ENCODE results near the gene CMIP. TPM values are rescaled to one million over a fixed set of nuclear protein-coding genes. Genes with fewer than 3 reads are reported as not detected.

The CMIP gene
- total RNA-seq, 1 donor from 2014 or later: 40.0 TPM

DNA sequence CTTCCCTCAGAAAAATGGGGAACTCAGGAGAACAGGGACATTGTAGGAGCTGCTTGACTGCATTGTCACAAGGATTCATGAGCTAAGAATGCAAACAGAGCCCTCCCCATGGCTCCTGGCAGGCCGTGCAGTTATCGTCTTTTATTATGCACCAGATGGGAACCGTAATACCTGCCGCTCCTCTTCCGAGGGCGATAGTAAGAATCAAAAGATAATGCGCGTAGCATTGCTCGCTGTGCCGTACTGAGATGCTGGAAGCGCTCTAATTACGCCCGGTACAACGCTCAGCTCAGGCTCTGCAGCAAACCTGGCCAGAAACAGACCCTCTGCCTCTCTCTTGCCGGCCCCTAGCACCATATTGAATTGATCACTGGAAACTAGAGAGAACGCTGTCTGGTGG is 247.4 kb downstream of the CMIP start:
- Mint-ChIP-seq H3K9me3 (no peaks in the 10 kb centered on the region), H3K4me3 (no peak overlapping the region), H3K27me3 (no peaks in the 10 kb centered on the region), H3K4me1 (peaks cover 13% of the 10 kb centered on the region), H3K36me3 (ENCODE audit: low read depth) (peaks cover 11% of the 10 kb centered on the region), H3K27ac (no peak overlapping the region)
- intact Hi-C loops (cut with micrococcal nuclease): no loop called here
- no peak for DNase-seq

DNA sequence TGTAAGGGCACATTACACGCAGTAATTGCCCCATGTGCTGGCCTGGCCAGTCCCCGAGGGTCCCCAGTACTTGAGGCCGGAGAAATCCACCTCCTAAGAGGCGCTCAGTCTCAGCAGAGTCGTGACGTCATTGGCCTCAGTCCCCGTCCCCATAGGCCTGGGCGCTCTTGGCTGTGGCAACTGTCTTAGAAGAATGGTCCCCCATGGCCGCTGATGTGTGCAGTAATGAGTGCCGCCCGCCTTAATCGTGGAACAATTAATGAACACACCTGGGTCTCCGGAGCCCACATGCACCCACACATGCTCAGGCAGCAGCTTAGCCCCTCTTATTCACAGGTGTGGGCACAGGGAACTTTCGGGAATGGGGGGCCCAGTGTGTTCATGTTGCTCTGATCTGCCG is 248.0 kb downstream of the CMIP start:
- intact Hi-C loops (cut with micrococcal nuclease): no loop called here
- peaks cover 13% of the 10 kb centered on the region for H3K36me3 Mint-ChIP-seq (ENCODE audit: low read depth)
- no peaks in the 10 kb centered on the region for H3K27me3 Mint-ChIP-seq
- no peak for DNase-seq
- no peak overlapping the region for H3K27ac Mint-ChIP-seq
- H3K9me3 Mint-ChIP-seq: no peaks in the 10 kb centered on the region
- no peak overlapping the region for H3K4me3 Mint-ChIP-seq
- H3K4me1 Mint-ChIP-seq: peaks cover 15% of the 10 kb centered on the region

DNA sequence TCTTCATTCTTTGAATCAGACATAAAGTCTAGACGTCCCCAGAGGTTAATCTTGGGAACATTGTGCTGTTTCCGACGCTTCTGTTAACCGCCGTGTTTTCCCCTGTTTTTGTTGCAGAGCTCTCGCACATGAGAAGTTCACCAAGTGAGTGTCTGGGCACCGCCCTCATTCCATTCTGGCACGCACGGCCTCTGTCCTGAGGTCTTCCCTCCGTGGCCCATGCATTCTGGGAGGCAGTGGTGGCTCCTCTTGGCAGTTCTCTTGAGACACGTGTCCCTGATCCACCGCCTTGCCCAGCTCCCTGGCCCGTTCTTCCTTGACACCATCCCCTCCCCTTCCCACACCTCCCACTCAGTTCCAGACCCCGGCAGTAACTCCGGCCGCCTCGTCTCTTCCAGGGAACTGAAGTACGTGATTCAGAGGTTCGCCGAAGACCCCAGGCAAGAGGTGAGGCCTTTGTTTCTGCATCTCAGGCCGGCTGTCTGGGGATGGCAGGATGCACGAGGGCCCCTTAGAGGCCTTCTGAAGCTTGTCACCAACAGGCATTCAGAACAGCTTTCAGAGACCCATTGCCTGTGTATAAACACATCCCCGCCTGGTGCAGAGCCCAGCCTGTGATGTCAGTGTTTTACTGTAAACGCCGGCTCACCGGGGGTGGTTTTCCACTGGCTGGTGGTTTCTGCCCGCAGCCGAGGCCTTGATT is 248.6 kb downstream of the CMIP start:
- Mint-ChIP-seq H3K27ac (no peak overlapping the region), H3K4me3 (no peak overlapping the region), H3K36me3 (ENCODE audit: low read depth) (peaks cover 13% of the 10 kb centered on the region), H3K4me1 (peaks cover 9% of the 10 kb centered on the region), H3K9me3 (no peaks in the 10 kb centered on the region), H3K27me3 (no peaks in the 10 kb centered on the region)
- DNase-seq: no peak
- intact Hi-C loops (cut with micrococcal nuclease): no loop called here

DNA sequence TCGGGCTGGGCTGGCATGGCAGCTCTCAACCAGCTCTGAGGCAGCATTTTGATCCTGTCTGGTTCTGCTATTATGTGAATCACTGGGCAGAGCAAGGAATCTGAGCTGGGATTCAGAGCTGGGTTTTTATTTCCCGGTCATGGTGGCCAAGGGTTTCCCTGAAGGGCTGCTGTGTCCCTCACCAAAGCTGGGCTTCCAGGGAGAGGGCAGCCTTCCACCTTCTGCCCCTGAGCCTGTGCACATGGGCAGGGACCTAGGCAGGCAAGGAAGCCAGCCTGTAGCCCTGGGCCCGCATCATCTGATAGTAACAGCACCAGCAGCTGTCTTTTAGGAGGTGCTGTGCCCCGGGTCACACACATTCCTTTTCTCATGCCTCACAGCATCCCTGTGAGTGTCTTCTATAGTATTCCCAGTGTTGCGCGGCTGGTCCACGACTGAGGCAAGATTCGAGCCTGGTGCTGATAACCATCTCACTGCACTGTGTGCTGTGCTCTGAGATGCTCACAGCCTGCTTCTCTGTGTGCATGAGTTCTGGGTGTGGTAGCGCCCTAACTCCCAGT is 249.2 kb downstream of the CMIP start:
- H3K27ac Mint-ChIP-seq: peak overlapping the region; percentile 18
- H3K9me3 Mint-ChIP-seq: no peaks in the 10 kb centered on the region

DNA sequence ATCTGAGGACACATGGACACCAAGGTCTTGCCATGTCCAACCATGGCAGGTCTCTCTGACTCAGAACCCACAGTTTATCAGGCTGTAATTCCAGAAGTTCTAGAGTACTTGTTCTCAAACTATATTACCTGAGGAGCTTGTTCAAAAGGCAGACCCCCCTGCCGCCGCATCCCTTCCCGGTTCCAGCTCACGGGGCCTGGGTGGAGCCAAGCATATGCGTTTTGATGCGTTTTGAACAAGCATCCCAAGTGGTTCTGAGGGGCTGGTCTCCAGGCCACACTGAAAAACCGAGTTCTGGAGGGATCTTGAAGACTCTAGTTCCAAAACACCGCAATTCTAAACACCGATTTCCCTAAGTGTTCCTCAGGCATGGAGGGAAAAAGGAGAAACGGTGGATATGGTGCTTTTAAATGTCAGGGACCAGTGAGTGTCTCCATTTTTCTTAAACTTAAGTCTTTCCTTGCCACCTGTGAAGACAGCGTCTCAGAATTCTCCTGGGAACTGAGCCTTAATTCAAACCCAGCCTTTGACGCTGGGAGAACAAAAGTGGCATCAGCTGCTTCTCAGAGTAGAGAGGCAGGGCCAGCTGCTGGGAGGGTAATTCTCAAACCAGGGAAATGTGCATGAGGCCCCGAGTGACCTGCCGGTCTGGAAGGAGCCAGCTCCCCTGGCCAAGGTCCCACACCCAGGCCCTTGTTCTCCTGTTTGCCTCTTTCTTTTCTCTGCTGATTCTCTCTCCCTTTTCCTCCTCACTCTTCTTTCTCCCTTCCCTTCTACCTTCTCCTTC is 250.1 kb downstream of the CMIP start:
- intact Hi-C loops (cut with micrococcal nuclease): no loop called here
- H3K4me1 Mint-ChIP-seq: peaks cover 6% of the 10 kb centered on the region
- DNase-seq: no peak
- H3K36me3 Mint-ChIP-seq (ENCODE audit: low read depth): peaks cover 14% of the 10 kb centered on the region
- no peaks in the 10 kb centered on the region for H3K27me3 Mint-ChIP-seq
- no peaks in the 10 kb centered on the region for H3K9me3 Mint-ChIP-seq
- peak overlapping the region; percentile 48 for H3K27ac Mint-ChIP-seq
- H3K4me3 Mint-ChIP-seq: no peak overlapping the region

More for the DNA sequence above, 249.2 kb downstream of the CMIP start:
- peaks cover 13% of the 10 kb centered on the region for H3K36me3 Mint-ChIP-seq (ENCODE audit: low read depth)
- H3K4me3 Mint-ChIP-seq: no peak overlapping the region
- H3K4me1 Mint-ChIP-seq: peaks cover 6% of the 10 kb centered on the region
- no peak for DNase-seq
- no peaks in the 10 kb centered on the region for H3K27me3 Mint-ChIP-seq
- intact Hi-C loops (cut with micrococcal nuclease): no loop called here

DNA sequence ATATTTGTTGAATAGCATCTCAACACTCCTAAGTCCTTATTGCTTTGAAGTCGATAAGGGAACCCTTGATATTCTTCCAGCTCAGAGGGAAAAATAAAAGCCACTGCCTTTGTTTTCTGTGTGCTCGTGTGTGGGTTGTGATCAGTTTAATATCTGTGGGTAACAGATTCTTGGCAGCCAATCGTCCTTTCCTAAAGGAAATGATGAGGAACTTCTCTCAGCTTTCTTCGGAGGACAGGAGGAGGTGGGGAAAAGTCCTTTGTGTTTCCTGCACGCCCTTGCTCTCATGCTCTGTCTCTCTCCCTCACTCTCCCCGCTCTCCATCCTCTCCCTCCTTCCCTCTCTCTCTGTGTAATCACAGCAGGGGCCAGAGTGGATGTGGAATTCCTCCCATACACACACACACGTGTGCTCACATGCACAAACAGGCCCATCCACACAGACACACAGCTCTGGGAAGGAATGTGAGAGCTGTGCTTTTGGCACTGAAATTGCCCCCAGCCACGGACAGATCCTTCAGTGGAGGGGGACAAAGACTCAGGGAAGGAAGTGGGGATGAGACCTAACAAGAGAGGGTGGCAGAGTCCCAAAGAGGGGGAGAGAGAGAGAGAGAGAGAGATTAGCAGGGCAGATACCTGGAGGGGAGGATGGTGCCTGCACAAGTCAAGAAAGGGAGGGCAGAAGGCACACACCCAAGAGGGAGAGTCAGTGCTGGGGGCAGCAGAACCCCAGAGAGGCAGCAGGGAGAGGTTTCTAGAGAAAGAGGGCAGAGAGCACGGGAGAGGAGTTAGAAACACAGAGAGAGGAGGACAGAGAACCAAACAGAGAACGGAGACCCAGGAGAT is 250.9 kb downstream of the CMIP start:
- H3K9me3 Mint-ChIP-seq: no peaks in the 10 kb centered on the region
- intact Hi-C loops (cut with micrococcal nuclease): no loop called here
- H3K4me1 Mint-ChIP-seq: peaks cover 11% of the 10 kb centered on the region
- H3K36me3 Mint-ChIP-seq (ENCODE audit: low read depth): peaks cover 16% of the 10 kb centered on the region
- peak overlapping the region; percentile 31 for H3K27ac Mint-ChIP-seq
- H3K4me3 Mint-ChIP-seq: no peak overlapping the region
- DNase-seq: no peak
- H3K27me3 Mint-ChIP-seq: no peaks in the 10 kb centered on the region

DNA sequence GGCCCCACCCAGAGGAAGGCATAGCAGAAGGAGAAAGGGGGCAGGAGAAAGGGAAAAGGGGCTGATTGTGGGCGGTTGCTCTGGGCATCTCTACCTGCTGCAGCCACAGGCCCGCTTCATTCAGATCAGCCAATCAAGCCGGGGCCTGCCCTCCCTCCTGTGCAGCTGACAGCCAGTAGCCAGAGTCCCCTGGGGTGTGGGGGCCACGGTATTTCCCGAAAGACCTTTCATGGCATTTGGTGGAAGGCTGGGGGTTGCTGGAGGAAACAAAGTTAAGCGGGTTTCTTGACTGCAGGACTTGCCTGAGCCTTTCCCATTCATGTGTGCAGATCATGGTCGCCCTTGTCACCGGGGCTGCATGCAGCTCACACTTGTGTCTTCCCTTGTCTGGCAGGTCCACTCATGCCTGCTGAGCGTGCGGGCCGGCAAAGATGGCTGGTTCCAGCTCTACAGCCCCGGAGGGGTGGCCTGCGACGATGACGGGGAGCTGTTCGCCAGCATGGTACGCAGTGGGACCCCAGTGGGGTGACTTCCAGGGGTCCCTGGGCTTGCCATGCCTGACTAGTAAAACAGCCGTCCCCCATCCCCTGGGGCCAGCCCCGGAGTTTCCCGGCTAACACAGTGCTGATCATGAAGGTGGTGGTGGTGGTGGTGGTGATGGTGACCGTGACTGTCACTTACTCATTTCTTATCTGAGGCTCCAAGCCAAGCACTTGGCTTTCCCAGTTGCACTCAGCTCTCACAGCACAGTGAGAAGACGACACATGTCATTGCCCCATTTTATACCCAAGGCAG is 251.8 kb downstream of the CMIP start:
- Mint-ChIP-seq H3K27ac (no peak overlapping the region), H3K36me3 (ENCODE audit: low read depth) (peaks cover 16% of the 10 kb centered on the region), H3K4me1 (peaks cover 11% of the 10 kb centered on the region), H3K27me3 (no peaks in the 10 kb centered on the region), H3K9me3 (no peaks in the 10 kb centered on the region), H3K4me3 (no peak overlapping the region)
- DNase-seq: no peak
- intact Hi-C loops (cut with micrococcal nuclease): no loop called here

DNA sequence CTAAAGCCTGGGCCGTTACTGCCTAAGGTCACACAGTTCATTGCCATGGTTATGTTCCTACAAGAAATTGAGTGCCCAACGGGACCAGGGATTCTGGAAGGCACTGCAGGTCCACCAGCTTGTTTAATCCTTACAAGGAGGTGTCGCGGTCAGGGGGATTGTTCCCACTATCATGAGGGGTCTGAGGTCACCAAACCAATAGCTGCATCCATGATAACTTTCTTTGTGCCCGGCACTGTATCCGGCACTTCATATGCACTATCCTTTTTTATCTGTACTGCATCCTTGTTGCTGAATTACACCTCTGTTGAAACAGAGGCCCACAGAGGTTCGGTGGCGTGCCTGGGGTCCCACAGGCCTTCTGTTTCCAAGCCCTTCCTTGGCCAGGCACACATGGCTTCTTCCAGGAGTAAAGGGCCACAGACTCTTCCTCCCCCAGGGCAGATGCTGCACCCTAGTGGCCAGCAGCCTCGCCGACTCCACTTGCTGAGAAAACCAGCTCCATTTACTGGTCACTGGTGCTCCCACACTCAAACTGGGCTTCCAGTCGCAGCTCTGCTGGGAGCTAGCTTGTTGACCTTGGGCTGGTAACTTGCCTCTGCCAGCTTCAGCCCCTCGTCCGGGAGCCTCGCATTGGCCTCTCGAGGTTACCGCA is 252.5 kb downstream of the CMIP start:
- intact Hi-C loops (cut with micrococcal nuclease): loop anchor here (1.0 kb wide), 1 partner anchor 74 kb away; no protein-coding TSS in a partner anchor
- no peaks in the 10 kb centered on the region for H3K27me3 Mint-ChIP-seq
- no peaks in the 10 kb centered on the region for H3K9me3 Mint-ChIP-seq
- peak; percentile 86 for DNase-seq
- H3K4me3 Mint-ChIP-seq: no peak overlapping the region
- no peak overlapping the region for H3K27ac Mint-ChIP-seq
- H3K4me1 Mint-ChIP-seq: peaks cover 11% of the 10 kb centered on the region
- peaks cover 13% of the 10 kb centered on the region for H3K36me3 Mint-ChIP-seq (ENCODE audit: low read depth)

DNA sequence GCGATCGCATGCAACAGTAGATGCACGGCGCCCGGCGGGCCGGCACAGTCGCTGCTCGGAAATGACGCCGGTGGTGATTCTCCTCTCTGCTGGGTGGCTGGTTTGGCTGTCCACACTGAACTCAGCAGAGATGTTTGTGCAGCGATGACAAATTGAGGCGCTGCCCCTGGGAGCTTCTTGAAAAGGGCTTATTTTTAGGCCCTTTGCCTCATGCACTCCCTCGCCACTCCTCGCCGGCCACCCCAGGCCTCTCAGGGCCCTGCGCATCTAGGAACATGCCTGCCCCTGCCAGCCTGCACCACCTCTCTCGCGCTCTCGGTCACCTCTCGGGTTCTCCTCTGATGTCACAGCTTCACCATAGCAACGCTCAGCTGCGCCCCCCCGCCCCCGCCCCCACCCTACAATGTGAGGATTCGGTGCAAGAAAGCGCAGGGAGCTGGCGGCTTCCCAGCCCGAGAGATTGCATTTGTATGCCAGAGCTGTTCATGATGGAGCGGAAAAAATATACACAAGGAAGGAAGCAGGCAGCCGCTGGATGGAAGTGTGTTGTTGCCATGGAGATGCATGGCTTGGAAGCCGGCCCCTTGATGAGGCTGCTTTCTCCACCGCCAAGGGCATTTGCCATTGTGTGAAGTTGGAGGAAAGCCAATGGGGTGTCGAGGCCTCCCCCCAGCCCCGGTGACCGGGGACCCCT is 253.2 kb downstream of the CMIP start:
- peaks cover 11% of the 10 kb centered on the region for H3K4me1 Mint-ChIP-seq
- peaks cover 16% of the 10 kb centered on the region for H3K36me3 Mint-ChIP-seq (ENCODE audit: low read depth)
- no peaks in the 10 kb centered on the region for H3K27me3 Mint-ChIP-seq
- intact Hi-C loops (cut with micrococcal nuclease): loop anchor here (1.0 kb wide), 1 partner anchor 74 kb away; no protein-coding TSS in a partner anchor
- H3K4me3 Mint-ChIP-seq: no peak overlapping the region
- DNase-seq: no peak
- no peak overlapping the region for H3K27ac Mint-ChIP-seq
- no peaks in the 10 kb centered on the region for H3K9me3 Mint-ChIP-seq

DNA sequence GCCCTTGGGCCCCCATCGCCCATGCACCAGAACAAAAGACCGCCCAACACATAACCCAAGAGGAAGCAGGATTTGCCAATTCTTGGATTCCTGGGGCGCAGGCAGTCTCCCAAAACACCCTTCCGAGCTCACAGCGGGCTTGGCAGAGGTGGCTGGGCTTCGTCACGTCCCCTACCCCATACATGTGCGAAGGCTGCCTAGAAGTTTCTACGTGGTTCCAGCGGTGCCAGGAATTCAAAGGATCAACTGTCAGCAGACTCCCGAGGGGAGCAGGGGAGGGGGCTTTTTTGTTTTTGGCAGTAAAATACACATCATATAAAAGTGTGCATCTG is 253.7 kb downstream of the CMIP start:
- H3K27ac Mint-ChIP-seq: no peak overlapping the region
- H3K4me1 Mint-ChIP-seq: peaks cover 14% of the 10 kb centered on the region
- H3K9me3 Mint-ChIP-seq: no peaks in the 10 kb centered on the region
- DNase-seq: no peak
- intact Hi-C loops (cut with micrococcal nuclease): no loop called here
- peaks cover 15% of the 10 kb centered on the region for H3K36me3 Mint-ChIP-seq (ENCODE audit: low read depth)
- no peaks in the 10 kb centered on the region for H3K27me3 Mint-ChIP-seq
- no peak overlapping the region for H3K4me3 Mint-ChIP-seq

DNA sequence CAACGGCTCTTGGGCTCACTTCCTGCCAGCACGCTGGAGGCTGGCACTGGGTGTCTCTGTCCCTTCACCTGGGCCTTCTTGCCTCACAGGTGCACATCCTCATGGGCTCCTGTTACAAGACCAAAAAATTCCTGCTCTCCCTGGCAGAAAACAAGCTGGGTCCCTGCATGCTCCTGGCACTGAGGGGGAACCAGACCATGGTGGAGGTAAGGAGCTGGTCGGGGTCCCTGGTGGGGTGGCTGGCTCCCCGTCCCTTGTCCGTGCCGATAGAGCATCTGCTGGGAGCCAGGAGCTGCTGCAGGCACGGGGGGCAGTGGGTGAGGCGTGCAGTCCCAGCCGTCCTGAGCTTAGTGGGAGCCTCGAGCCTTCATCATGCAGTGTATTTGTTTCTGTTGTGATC is 255.0 kb downstream of the CMIP start:
- no peaks in the 10 kb centered on the region for H3K9me3 Mint-ChIP-seq
- no peak overlapping the region for H3K4me3 Mint-ChIP-seq
- intact Hi-C loops (cut with micrococcal nuclease): no loop called here
- H3K27me3 Mint-ChIP-seq: no peaks in the 10 kb centered on the region
- H3K4me1 Mint-ChIP-seq: peaks cover 15% of the 10 kb centered on the region
- peaks cover 15% of the 10 kb centered on the region for H3K36me3 Mint-ChIP-seq (ENCODE audit: low read depth)
- no peak for DNase-seq
- H3K27ac Mint-ChIP-seq: no peak overlapping the region

DNA sequence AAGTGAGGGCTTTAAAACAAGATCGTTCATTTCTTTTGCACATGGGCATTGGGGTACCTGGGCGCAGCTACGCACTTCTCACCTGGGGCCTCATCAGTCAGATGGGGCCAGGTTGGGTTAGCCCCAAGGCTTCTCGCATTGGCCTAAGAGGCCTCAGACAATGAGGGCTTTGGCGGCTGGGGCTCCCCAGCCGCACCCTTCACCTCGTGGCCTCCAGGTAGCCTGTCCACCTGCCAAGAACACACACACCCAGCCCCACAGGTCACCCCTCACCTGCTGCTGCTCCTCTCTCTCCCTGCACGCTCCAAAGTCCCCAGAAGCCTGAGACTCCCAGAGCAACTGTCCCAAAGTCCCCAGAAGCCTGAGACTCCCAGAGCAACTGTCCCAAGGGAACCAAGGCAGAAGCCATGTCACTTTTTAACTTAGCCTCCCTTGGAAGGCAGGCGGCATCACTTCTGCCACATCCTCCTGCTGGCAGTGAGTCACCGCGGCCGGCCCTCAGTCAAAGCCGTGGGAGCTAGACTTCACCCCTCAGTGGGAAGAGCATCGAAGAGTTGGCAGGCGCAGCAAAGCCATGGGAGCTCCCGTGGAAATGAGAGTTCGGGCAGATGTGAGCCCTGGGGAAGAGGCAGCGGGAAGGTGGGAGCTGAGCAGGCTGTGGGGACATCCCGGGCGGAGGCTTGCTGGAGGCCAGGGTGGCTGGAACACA is 255.6 kb downstream of the CMIP start:
- no peaks in the 10 kb centered on the region for H3K27me3 Mint-ChIP-seq
- peaks cover 15% of the 10 kb centered on the region for H3K4me1 Mint-ChIP-seq
- peaks cover 16% of the 10 kb centered on the region for H3K36me3 Mint-ChIP-seq (ENCODE audit: low read depth)
- peak overlapping the region; percentile 39 for H3K27ac Mint-ChIP-seq
- DNase-seq: no peak
- no peak overlapping the region for H3K4me3 Mint-ChIP-seq
- intact Hi-C loops (cut with micrococcal nuclease): no loop called here
- no peaks in the 10 kb centered on the region for H3K9me3 Mint-ChIP-seq
